Measurements from ENCODE around the gene KIF25.

The KIF25 gene

GRCh38 chr6:168012431-168013249 is 15.2 kb downstream of the KIF25 start:
- no peak for DNase-seq (ENCODE audit: low spot score)
- ChIA-PET POLR2A (ENCODE audit: low non-redundant PET) (interaction anchor here (0.5 kb wide), 1 partner anchor 20 kb away, joined by 3 read pairs; no protein-coding TSS in a partner anchor), CTCF (interaction anchor here (0.5 kb wide), 1 partner anchor 59 kb away, joined by 5 read pairs; no protein-coding TSS in a partner anchor)
- H3K27ac ChIP-seq, result no peak overlapping the region
- TF ChIP-seq CTCF (conservative IDR thresholded peaks at IDR 0.05; ENCODE audit: low read depth), result no peak

DNA sequence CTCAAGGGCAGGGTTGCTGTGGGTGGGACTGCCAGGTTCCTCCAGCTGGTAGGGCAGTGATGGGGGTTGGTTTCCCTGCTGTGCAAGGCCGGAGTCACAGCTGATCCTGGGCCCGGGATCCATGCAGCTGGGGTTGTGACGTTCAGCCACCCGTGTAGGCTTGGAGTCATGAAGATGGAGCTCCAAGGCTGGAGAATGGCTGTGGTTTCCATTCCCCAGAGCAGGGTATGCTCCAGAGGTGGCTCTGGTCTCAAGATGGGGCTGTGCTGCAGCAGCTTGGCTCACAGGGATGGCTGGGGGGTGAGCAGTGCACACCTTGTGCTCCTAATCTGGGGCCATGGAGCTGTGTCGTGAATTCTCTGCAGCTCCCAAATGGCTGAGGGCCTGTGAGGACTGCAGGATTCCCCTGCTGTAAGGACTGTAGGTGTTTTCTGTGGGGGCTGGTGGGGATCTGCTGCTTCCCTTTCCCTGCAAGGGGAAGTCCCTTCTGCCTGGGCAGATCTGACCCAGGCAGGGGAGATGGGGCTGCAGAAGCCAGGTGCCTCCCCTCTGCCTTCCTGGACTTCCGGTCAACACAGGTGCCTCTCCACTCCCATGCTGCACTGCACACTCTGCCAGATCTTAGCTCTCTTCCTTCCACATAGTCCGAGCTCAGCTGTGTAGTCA is 15.9 kb downstream of the KIF25 start:
- TF ChIP-seq CTCF (conservative IDR thresholded peaks at IDR 0.05; ENCODE audit: low read depth), result no peak
- ChIA-PET POLR2A (ENCODE audit: low non-redundant PET) (interaction anchor here (0.5 kb wide), 1 partner anchor 20 kb away, joined by 3 read pairs; no protein-coding TSS in a partner anchor), CTCF (no interaction called here)
- H3K27ac ChIP-seq, result no peak overlapping the region
- no peak for DNase-seq (ENCODE audit: low spot score)

DNA sequence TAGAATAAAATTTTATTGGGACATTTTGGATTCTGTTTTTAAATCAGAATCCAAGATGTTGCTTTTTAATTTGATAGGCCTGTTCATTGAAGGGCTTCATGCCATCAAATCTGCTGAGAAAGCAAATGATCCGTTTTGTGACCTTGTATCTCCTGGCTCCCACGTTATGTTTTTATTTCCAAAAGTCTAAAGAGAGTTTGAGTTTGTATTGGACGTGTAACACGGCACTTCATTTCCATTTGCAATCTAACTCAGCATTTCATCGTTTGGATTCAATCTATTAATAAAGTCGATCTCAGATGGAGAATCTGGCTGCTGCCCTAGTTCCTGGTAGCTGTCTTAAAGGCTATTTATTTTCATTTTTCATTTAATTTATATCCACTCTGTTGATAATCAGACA is 17.0 kb downstream of the KIF25 start:
- H3K27ac ChIP-seq, result no peak overlapping the region
- no peak for TF ChIP-seq CTCF (conservative IDR thresholded peaks at IDR 0.05; ENCODE audit: low read depth)
- DNase-seq (ENCODE audit: low spot score), result no peak
- CTCF ChIA-PET, result no interaction called here
- POLR2A ChIA-PET (ENCODE audit: low non-redundant PET), result no interaction called here

DNA sequence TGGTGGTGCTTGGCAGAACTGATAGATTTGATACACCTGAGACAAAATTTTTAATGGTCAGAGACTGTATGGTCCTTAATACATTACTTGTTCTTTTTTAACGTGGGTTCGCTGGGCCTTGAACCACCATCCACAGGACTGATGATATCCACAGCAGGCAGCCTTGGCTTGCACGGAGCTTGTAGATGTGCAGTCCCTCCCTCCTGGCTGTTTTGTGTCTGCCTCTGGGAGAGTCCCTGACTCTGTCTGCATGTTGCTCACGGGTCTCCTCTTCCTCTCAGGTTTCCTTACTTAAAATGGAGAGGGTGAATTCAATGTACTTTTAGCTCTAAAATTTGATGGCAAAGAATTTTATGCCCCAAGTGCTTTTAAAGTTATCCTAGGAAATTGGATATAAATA is 17.5 kb downstream of the KIF25 start:
- no peak for DNase-seq (ENCODE audit: low spot score)
- CTCF ChIA-PET, result interaction anchor here (0.6 to 0.7 kb wide), 2 partner anchors 41 to 273 kb away, joined by 3 to 4 read pairs; no protein-coding TSS in a partner anchor
- POLR2A ChIA-PET (ENCODE audit: low non-redundant PET), result no interaction called here
- TF ChIP-seq CTCF (conservative IDR thresholded peaks at IDR 0.05; ENCODE audit: low read depth), result no peak
- no peak overlapping the region for H3K27ac ChIP-seq

- POLR2A ChIA-PET (ENCODE audit: low non-redundant PET), result no interaction called here
- DNase-seq (ENCODE audit: low spot score), result no peak
- no peak for TF ChIP-seq CTCF (conservative IDR thresholded peaks at IDR 0.05; ENCODE audit: low read depth)
- H3K27ac ChIP-seq, result no peak overlapping the region
- CTCF ChIA-PET, result interaction anchor here (0.6 to 0.7 kb wide), 3 partner anchors 41 to 811 kb away, joined by 3 to 4 read pairs (median 3); no protein-coding TSS in a partner anchor
Measured at GRCh38 chr6:168015482-168016175, 18.2 kb downstream of the KIF25 start.

GRCh38 chr6:168016176-168016620 is 18.7 kb downstream of the KIF25 start:
- POLR2A ChIA-PET (ENCODE audit: low non-redundant PET), result no interaction called here
- no peak overlapping the region for H3K27ac ChIP-seq
- TF ChIP-seq CTCF (conservative IDR thresholded peaks at IDR 0.05; ENCODE audit: low read depth), result no peak
- DNase-seq (ENCODE audit: low spot score), result no peak
- CTCF ChIA-PET, result interaction anchor here (0.7 kb wide), 1 partner anchor 812 kb away, joined by 3 read pairs; no protein-coding TSS in a partner anchor

Measured in RWPE1 (cell line).